ENCODE results near the gene RAB33A.
"Not testable (repeated sequence)": the region's sequence is repeated elsewhere in the genome, so short reads cannot be mapped to it uniquely, and the experiment has no call there.

The RAB33A gene

GRCh38 chrX:130231184-130231583 lies 59.4 kb downstream of the RAB33A start:
- not testable (repeated sequence) for DNase-seq (ENCODE audit: low read depth in 1 of 2, low spot score in 1 of 2)
